ENCODE data around the gene HK1.

- TF ChIP-seq, protein P1, sequence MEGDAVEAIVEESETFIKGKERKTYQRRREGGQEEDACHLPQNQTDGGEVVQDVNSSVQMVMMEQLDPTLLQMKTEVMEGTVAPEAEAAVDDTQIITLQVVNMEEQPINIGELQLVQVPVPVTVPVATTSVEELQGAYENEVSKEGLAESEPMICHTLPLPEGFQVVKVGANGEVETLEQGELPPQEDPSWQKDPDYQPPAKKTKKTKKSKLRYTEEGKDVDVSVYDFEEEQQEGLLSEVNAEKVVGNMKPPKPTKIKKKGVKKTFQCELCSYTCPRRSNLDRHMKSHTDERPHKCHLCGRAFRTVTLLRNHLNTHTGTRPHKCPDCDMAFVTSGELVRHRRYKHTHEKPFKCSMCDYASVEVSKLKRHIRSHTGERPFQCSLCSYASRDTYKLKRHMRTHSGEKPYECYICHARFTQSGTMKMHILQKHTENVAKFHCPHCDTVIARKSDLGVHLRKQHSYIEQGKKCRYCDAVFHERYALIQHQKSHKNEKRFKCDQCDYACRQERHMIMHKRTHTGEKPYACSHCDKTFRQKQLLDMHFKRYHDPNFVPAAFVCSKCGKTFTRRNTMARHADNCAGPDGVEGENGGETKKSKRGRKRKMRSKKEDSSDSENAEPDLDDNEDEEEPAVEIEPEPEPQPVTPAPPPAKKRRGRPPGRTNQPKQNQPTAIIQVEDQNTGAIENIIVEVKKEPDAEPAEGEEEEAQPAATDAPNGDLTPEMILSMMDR (IDR thresholded peaks at IDR 0.05; ENCODE audit: poor library complexity) = no peak
- TF ChIP-seq EZH2 (IDR thresholded peaks at IDR 0.05; ENCODE audit: borderline replicate concordance) (no peak), EZH2phosphoT487 (IDR thresholded peaks at IDR 0.05; ENCODE audit: low read depth, severe bottlenecking, unreplicated experiment) (no peak)
Measured at GRCh38 chr10:69439350-69439739, 161.0 kb downstream of the HK1 start.

Measured in hepatocyte (in vitro differentiated cells).